Activated naive CD8-positive, alpha-beta T cell treated with anti-CD3 and anti-CD28 coated beads, Interleukin-2, amount 10 ng/mL, durations not matched to agents 7 days and 5 days (primary cell): Measurements from ENCODE around the gene PPM1J. TPM values are rescaled to one million over a fixed set of nuclear protein-coding genes. Genes with fewer than 3 reads are reported as not detected.
A peak's percentile ranks its signal among the peaks of the same experiment; 100 is the strongest.

Experiments used
- ATAC-seq: fragments of 150-1000 bp; cut with Tn5 transposase; one replicate; pipeline ENCODE4 v1.10.0; 2021; ENCODE audit warnings: low read depth, moderate library complexity
- POLR2A ChIA-PET: fragments of 350-600 bp; sonication (Branson Sonifier 250); formaldehyde crosslinking; loops from one replicate; lab custom pipeline; 2021; ENCODE audit warnings: antibody characterized with exemption; lab: Charles Lee
- DNase-seq: peaks from one replicate; pipeline ENCODE4 v3.0.0; 2021
- H3K27ac Mint-ChIP-seq: one replicate; pipeline ENCODE4 v1.8.0; 2022; ENCODE audit warnings: mild to moderate bottlenecking, mixed read lengths
- H3K27me3 Mint-ChIP-seq: one replicate; pipeline ENCODE4 v1.8.0; 2022; ENCODE audit warnings: mild to moderate bottlenecking, moderate library complexity, mixed read lengths
- H3K36me3 Mint-ChIP-seq: one replicate; pipeline ENCODE4 v1.8.0; 2021; ENCODE audit warnings: mild to moderate bottlenecking, mixed read lengths
- H3K4me1 Mint-ChIP-seq: one replicate; pipeline ENCODE4 v1.8.0; 2021; ENCODE audit warnings: mixed read lengths
- H3K4me3 Mint-ChIP-seq: one replicate; pipeline ENCODE4 v1.8.0; 2022; ENCODE audit warnings: mild to moderate bottlenecking, moderate library complexity, mixed read lengths
- H3K9me3 Mint-ChIP-seq: one replicate; pipeline ENCODE4 v1.8.0; 2021; ENCODE audit warnings: mixed read lengths
- total RNA-seq, 2 experiments: library from RNA; stranded (reverse); gene quantifications; one replicate each; pipeline ENCODE4 v1.2.3, GENCODE V29; 2021

The PPM1J gene
- total RNA-seq, 2 experiments from 2014 or later: 0.25 TPM; not detected in 1

DNA sequence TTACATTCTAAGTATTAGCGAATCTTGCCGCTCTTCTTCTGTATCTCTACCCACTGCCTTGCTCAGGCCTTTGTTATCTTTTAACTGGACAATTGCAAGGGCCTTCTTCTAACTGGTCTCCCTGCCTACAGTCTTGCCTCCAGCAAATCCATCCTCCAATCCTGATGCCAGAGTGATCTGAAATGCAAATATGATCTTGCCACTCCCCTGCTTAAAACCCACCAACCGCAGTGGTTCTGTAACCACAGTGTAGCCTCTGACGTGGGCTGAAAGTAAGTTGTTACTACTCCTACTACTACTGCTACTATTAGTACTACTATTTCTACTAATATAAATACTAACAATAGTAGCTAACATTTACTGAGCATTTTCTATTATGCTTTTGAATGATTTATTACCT is 28.3 kb downstream of the PPM1J start:
- Mint-ChIP-seq H3K4me1 (peaks cover 9% of the 10 kb centered on the region), H3K27me3 (no peaks in the 10 kb centered on the region), H3K4me3 (no peak overlapping the region), H3K36me3 (peaks cover 8% of the 10 kb centered on the region), H3K9me3 (no peaks in the 10 kb centered on the region), H3K27ac (no peak overlapping the region)
- DNase-seq (no peak), ATAC-seq (no peak)
- POLR2A ChIA-PET: no interaction called here

DNA sequence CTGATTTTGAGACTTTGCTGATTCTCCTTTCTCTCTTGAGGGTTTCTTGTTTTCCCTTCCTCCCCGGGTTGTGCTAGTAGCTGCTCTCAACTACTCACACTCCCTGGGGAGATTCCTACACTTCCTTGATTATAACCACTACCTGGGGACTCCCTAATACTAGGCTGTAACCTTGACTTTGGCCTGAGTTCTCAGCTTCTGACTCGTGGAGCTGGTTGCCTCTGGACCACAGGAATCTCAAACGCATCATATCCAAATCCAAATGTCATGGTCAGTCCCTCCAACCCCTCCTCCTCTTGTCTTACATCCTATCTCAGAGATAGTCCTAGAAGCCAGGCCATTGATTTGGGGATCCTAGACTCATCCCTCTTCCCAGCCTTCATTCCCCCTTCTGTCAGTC is 28.7 kb downstream of the PPM1J start:
- ATAC-seq: no peak
- peaks cover 7% of the 10 kb centered on the region for H3K36me3 Mint-ChIP-seq
- H3K4me3 Mint-ChIP-seq: no peak overlapping the region
- peaks cover 9% of the 10 kb centered on the region for H3K4me1 Mint-ChIP-seq
- no peak for DNase-seq
- no peaks in the 10 kb centered on the region for H3K9me3 Mint-ChIP-seq
- POLR2A ChIA-PET: interaction anchor here (0.9 kb wide), 1 partner anchor 11 kb away, joined by 4 read pairs; the partner anchor contains the start of gene MOV10
- H3K27me3 Mint-ChIP-seq: no peaks in the 10 kb centered on the region
- no peak overlapping the region for H3K27ac Mint-ChIP-seq

DNA sequence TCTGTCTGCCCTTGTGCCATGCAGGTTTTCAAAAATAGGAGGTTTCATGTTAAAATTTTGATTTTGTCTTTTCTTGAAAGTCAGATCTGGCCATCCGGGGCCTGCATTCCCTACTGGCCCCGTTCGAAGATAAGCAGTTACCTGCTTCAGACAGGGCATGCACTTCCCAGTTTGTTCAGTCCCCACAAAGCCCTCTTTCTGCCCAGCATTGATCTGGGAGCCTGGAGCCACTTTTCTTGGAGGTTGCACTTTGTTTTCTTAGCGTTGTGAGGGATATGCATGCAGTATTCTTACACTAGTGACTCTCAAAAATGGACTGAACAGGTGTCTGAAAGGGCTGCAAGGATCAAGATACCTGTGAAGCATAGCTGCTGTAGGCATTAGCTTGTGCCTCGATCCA is 29.2 kb downstream of the PPM1J start:
- POLR2A ChIA-PET: interaction anchor here (0.9 kb wide), 1 partner anchor 11 kb away, joined by 4 read pairs; the partner anchor contains the start of gene MOV10
- Mint-ChIP-seq H3K27me3 (no peaks in the 10 kb centered on the region), H3K4me3 (no peak overlapping the region), H3K4me1 (peaks cover 9% of the 10 kb centered on the region), H3K36me3 (peaks cover 8% of the 10 kb centered on the region), H3K9me3 (no peaks in the 10 kb centered on the region), H3K27ac (no peak overlapping the region)
- no peak for ATAC-seq
- no peak for DNase-seq

DNA sequence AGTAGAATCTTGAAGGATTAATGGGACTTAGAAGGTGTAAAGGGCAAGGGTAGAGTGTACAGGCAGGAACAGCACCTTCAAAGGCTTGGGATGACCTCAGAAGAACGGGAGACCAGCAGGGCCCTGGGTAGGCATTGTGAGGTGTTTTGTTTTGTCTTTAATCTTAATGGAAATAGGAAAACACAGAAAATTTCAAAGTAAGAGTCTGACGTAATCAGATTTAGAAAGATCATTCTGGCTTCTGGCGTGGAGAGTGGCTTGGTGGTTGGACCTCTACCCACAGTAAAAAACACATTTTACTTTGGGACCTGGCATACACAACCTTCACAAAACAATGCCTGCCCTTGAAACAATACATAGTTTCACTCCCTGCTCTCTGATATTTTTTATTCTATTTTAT is 36.5 kb downstream of the PPM1J start:
- DNase-seq: no peak
- POLR2A ChIA-PET: no interaction called here
- Mint-ChIP-seq H3K27me3 (no peaks in the 10 kb centered on the region), H3K4me1 (peaks cover 37% of the 10 kb centered on the region), H3K27ac (peak overlapping the region; percentile 22), H3K36me3 (peaks cover 20% of the 10 kb centered on the region), H3K9me3 (no peaks in the 10 kb centered on the region), H3K4me3 (no peak overlapping the region)
- no peak for ATAC-seq

DNA sequence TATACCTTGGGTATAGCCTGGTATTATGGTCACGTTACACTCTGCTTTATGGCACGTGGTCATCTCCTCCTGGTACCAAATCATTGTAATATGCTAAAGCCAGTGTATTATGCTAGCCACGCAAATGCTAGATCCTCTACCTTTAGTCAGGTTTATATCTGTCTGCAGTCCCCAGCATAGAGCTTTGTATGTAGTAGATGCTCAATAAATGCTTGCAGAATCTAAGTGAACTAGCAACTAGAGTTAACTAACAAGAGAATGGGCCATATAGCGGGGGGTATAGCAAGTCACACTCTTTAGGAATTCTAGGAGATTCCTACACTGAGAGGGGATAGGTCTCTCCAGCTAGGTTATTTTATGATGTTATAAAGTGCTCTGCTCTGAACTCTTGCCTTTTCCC is 37.6 kb downstream of the PPM1J start:
- Mint-ChIP-seq H3K4me3 (no peak overlapping the region), H3K4me1 (peaks cover 42% of the 10 kb centered on the region)
- POLR2A ChIA-PET: interaction anchor here (0.6 kb wide), 1 partner anchor 140 kb away, joined by 4 read pairs; no protein-coding TSS in a partner anchor

DNA sequence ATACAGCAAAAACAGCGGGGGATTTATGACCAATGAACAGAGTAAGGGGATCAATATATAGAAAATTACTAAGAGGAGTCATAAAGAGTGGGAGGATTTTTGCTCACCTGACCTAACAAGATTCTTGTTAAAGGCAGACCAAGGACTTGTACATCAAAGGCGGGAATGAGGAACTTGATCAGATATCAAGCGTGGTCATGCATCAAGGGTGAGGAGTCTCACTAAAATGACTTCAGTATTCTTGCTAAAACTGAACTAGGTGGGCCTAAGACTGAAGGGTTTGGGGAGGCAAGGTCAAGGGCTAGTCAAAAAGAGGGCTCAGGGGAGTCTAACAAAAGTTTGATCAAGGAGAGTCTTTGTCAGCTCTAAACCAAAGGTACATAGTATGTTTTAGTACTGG is 38.6 kb downstream of the PPM1J start:
- DNase-seq: no peak
- Mint-ChIP-seq H3K27me3 (no peaks in the 10 kb centered on the region), H3K4me1 (peaks cover 42% of the 10 kb centered on the region), H3K9me3 (no peaks in the 10 kb centered on the region), H3K4me3 (peak overlapping the region; percentile 4), H3K36me3 (peaks cover 21% of the 10 kb centered on the region), H3K27ac (no peak overlapping the region)
- POLR2A ChIA-PET: no interaction called here
- ATAC-seq: no peak

More for the DNA sequence above, 37.6 kb downstream of the PPM1J start:
- H3K9me3 Mint-ChIP-seq: no peaks in the 10 kb centered on the region
- no peaks in the 10 kb centered on the region for H3K27me3 Mint-ChIP-seq
- H3K27ac Mint-ChIP-seq: no peak overlapping the region
- DNase-seq (no peak), ATAC-seq (no peak)
- H3K36me3 Mint-ChIP-seq: peaks cover 20% of the 10 kb centered on the region

DNA sequence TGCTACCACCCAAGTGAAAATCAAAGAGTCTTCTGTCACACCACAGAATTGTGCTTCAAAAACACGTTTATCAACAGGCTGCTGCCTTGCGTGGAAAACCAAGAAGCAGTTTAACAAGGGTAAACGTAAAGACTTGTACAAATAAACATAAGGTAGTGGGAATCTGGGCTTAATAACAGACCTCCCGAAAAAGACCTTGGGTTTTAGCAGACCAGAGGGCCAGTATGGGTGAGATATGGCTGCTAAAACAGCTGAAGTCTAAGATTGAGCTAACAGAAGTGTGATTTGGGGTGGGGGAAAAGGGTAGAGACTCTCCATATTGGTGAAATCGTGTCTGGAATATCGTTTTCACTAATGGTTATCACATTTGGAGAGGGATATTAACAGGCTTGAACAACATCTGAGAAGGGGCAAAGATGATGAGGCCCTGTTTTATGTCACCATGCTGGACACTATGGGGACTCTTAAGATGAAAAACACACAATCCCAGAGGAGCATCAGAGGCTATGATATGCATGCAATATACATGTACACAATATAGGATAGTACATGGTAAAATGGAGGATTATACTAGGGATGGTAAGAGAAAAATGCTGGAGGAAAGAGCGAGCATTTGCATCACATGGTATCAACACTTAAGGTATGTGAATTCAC is 39.3 kb downstream of the PPM1J start:
- H3K4me1 Mint-ChIP-seq: peaks cover 42% of the 10 kb centered on the region
- H3K9me3 Mint-ChIP-seq: no peaks in the 10 kb centered on the region
- H3K27ac Mint-ChIP-seq: peak overlapping the region; percentile 79
- H3K27me3 Mint-ChIP-seq: no peaks in the 10 kb centered on the region
- DNase-seq: no peak
- POLR2A ChIA-PET: interaction anchor here (1.3 to 3.9 kb wide), 8 partner anchors 10 to 280 kb away, joined by 4 to 26 read pairs (median 8); partner anchors contain the start of genes CAPZA1, SLC16A1 and ST7L
- no peak for ATAC-seq
- H3K36me3 Mint-ChIP-seq: peaks cover 25% of the 10 kb centered on the region
- H3K4me3 Mint-ChIP-seq: peak overlapping the region; percentile 82

DNA sequence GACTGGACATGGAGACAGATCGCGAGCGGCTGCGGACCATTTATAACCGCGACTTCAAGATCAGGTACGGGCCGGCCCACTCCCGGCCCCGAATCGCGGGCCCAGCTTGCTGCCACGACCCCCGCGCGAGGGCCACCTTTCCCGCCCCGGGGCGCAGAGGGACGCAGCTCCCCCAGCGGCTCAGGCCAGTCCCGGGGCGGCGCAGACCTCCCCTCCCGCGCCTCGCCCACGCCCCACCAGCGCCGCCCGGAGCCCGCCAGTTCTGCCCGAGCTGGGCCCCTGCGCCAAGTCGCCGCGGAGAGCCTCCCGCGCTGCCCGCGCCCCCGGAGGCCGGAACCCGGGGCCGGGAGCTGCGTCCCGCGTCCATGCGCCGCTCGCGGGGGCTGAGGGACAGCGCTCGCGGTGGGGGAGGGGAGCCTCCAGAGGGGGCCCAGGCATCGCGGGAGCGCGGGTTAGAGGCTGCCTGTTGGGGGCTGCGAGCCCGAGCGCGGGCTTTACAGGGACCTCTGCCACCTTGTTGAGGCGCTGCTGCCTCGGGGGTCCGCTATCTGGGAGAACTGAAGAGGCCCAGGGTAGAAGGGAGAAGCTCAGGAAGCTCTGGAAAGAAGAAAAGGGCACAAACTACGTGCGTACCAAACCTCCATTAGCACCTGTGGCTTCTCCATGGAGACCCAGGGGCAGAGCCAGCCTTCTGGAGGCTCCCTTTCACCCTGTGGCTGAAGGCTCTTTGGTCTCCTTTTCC is 40.0 kb downstream of the PPM1J start:
- Mint-ChIP-seq H3K9me3 (no peaks in the 10 kb centered on the region), H3K27ac (peak overlapping the region; percentile 97), H3K36me3 (peaks cover 26% of the 10 kb centered on the region), H3K4me3 (peak overlapping the region; percentile 97), H3K4me1 (peaks cover 42% of the 10 kb centered on the region), H3K27me3 (no peaks in the 10 kb centered on the region)
- POLR2A ChIA-PET: interaction anchor here (0.7 to 3.9 kb wide), 18 partner anchors 10 to 284 kb away, joined by 3 to 26 read pairs (median 5); partner anchors contain the start of genes CAPZA1, PPM1J, RHOC and SLC16A1
- peak; percentile 50 for ATAC-seq
- DNase-seq: peak; percentile 77

DNA sequence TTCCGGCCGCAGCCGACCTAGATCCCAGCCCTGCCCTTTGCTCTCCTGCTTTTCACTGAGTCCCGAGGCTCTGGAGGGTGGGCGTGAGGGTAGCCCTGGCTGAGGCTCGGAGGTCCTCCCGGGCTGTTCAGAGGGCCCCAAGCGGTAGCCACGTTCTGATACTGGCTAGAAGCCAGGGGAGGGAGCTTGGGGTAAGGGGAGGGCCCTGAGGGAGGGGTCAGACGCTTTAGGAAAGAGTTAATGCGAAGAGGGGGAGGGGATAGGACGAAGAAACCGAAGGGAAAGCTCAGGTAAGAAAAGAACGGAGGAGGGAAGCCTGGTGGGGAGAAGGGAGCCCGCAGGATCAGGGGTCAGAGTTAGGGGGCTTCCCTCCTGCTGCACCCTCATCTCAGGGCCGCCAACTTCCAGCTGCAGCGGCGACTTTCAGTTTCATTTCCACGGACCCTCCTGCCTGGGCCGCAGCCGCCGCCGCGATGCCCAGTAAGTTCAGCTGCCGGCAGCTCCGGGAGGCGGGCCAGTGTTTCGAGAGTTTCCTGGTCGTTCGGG is 40.6 kb downstream of the PPM1J start, which contains the start of gene MOV10:
MOV10 (plus strand) TSS at position 220 of the 546 bp plus-strand sequence; CDS start at position 474, 254 bp downstream.
- Mint-ChIP-seq H3K27me3 (no peaks in the 10 kb centered on the region), H3K4me3 (peak within 1 kb of the TSS; percentile 97), H3K27ac (peak within 1 kb of the TSS; percentile 97), H3K9me3 (no peaks in the 10 kb centered on the region), H3K4me1 (peaks cover 42% of the 10 kb centered on the region), H3K36me3 (peaks cover 28% of the 10 kb centered on the region)
- DNase-seq (peak; percentile 69), ATAC-seq (peak; percentile 80)
- POLR2A ChIA-PET: interaction anchor here (0.7 to 3.9 kb wide), 18 partner anchors 10 to 284 kb away, joined by 3 to 26 read pairs (median 5); partner anchors contain the start of genes CAPZA1, PPM1J, RHOC and SLC16A1

DNA sequence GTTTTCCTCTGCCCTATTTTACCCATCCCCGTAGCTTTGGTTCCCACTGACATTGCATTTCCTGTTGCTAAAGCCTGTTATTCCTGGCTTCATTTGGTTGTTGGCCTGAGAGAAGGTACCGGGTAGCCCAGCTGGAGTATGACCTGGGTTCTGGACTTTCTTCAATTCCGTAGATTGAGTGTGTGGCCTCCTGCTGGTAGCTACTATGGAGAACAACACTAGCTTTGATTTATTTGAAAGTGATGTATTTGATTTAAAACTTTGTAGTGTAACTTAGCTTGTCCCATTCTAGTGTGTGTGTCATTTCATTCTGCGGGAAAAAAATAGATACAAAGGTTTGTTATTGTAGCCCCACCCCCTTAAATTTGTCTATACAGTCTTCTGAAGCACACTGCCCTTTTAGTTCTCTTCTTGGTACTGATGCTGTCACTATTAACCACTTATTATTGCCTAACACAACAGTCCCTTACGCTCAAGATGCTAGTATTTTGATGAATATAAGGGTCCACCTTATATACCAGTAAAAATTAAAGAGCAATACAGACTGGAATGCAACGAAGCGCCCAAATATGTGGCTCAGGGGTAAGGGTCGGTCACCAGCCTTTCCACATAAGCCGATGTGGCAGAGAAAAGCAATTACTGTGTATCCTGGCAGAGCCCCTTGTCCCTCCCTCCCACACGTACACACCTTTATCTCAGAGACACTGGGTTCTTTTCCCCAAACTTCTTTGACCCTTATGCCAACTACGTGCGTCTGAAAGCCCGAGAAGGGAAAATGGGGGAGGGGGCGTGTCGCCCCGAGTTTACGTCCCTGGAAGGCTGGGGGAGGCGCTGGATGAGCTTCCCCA is 41.3 kb downstream of the PPM1J start:
- no peaks in the 10 kb centered on the region for H3K27me3 Mint-ChIP-seq
- POLR2A ChIA-PET: interaction anchor here (0.9 to 3.9 kb wide), 15 partner anchors 9 to 283 kb away, joined by 3 to 26 read pairs (median 6); partner anchors contain the start of genes CAPZA1, PPM1J, RHOC and SLC16A1
- H3K4me3 Mint-ChIP-seq: peak overlapping the region; percentile 97
- H3K4me1 Mint-ChIP-seq: peaks cover 42% of the 10 kb centered on the region
- H3K9me3 Mint-ChIP-seq: no peaks in the 10 kb centered on the region
- H3K27ac Mint-ChIP-seq: peak overlapping the region; percentile 97
- DNase-seq (no peak), ATAC-seq (peak; percentile 7)
- H3K36me3 Mint-ChIP-seq: peaks cover 27% of the 10 kb centered on the region

DNA sequence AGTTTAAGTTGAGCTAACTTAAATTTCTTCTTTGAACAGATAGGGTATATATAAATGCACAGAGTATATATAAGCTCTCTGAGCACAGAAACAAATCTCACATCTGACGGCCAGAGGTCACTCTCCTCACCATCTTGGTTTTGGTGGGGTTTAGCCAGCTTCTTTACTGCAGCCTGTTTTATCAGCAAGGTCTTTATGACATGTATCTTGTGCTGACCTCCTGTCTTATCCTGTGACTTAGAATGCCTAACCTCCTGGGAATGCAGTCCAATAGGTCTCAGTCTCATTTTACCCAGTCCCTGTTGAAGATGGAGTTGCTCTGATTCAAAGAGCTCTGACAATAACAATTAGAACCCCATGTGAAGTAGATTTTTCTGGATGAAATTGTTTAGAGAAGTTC is 42.3 kb downstream of the PPM1J start:
- POLR2A ChIA-PET: interaction anchor here (0.9 to 3.9 kb wide), 3 partner anchors 32 to 53 kb away, joined by 3 to 26 read pairs (median 5); partner anchors contain the start of genes CAPZA1 and RHOC
- DNase-seq: no peak
- no peaks in the 10 kb centered on the region for H3K27me3 Mint-ChIP-seq
- no peak overlapping the region for H3K27ac Mint-ChIP-seq
- peak overlapping the region; percentile 32 for H3K4me3 Mint-ChIP-seq
- peaks cover 43% of the 10 kb centered on the region for H3K4me1 Mint-ChIP-seq
- no peak for ATAC-seq
- no peaks in the 10 kb centered on the region for H3K9me3 Mint-ChIP-seq
- peaks cover 30% of the 10 kb centered on the region for H3K36me3 Mint-ChIP-seq

DNA sequence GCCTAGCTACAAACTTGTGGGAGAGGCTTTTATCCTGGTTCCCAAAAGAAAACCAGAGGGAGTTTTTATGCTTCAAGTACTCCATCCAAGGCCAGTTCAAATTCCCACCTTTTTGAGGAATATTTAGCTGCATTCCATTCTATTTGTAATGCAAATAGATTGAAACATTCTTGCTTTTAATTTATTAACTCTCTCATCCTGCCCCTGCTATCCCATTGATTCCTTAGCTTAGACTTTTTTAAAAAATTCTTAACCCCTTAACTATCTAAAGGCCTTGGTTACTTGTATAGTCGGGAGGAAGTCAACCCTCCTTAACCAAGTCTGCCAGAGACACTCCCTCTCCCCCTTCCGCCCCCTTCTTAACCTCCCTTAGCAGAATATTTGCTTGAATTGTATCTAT is 43.1 kb downstream of the PPM1J start:
- DNase-seq (no peak), ATAC-seq (no peak)
- H3K4me3 Mint-ChIP-seq: no peak overlapping the region
- peaks cover 44% of the 10 kb centered on the region for H3K4me1 Mint-ChIP-seq
- POLR2A ChIA-PET: interaction anchor here (1.0 to 3.9 kb wide), 2 partner anchors 32 to 52 kb away, joined by 5 to 26 read pairs; partner anchors contain the start of gene CAPZA1
- no peaks in the 10 kb centered on the region for H3K9me3 Mint-ChIP-seq
- no peaks in the 10 kb centered on the region for H3K27me3 Mint-ChIP-seq
- H3K27ac Mint-ChIP-seq: peak overlapping the region; percentile 12
- H3K36me3 Mint-ChIP-seq: peaks cover 35% of the 10 kb centered on the region
